Occipital lobe (tissue), 2 donors: ENCODE measurements around the gene TUFT1. TPM values are rescaled to one million over a fixed set of nuclear protein-coding genes. Genes with fewer than 3 reads are reported as not detected.
"Not testable (repeated sequence)": the region's sequence is repeated elsewhere in the genome, so short reads cannot be mapped to it uniquely, and the experiment has no call there.

ENCODE experiments used
- DNase-seq: peaks from one replicate; lab custom pipeline; 2025; lab: John Stamatoyannopoulos, UW
- total RNA-seq: library from RNA; depleted of rRNA; stranded (reverse); fragments of >200 nt; gene quantifications from one replicate; pipeline ENCODE4 v1.2.3, GENCODE V29; 2014

TUFT1 gene
- total RNA-seq, 1 donor from 2014 or later, result 8.4 TPM

GRCh38 chr1:151512326-151512725 lies 27.8 kb upstream of the TUFT1 start:
- DNase-seq, result no peak

- DNase-seq, result no peak
These were observed 27.1 kb upstream of the TUFT1 start for GRCh38 chr1:151512801-151513625.

- no peak for DNase-seq
These were observed 26.4 kb upstream of the TUFT1 start for GRCh38 chr1:151513626-151514121.

GRCh38 chr1:151514366-151514765 lies 25.7 kb upstream of the TUFT1 start:
- DNase-seq, result no peak

GRCh38 chr1:151515265-151515664 lies 24.8 kb upstream of the TUFT1 start:
- no peak for DNase-seq

GRCh38 chr1:151516031-151516511 lies 24.0 kb upstream of the TUFT1 start:
- DNase-seq, result no peak

GRCh38 chr1:151518431-151518830 lies 21.7 kb upstream of the TUFT1 start:
- no peak for DNase-seq

- DNase-seq, result no peak
These were observed 21.2 kb upstream of the TUFT1 start for GRCh38 chr1:151518936-151519335.

- no peak for DNase-seq
These were observed 20.4 kb upstream of the TUFT1 start for GRCh38 chr1:151519667-151520066.

- DNase-seq, result no peak
These were observed 19.8 kb upstream of the TUFT1 start for GRCh38 chr1:151520359-151520758.

GRCh38 chr1:151522427-151522826 lies 17.7 kb upstream of the TUFT1 start:
- not testable (repeated sequence) for DNase-seq

- no peak for DNase-seq
These were observed 16.8 kb upstream of the TUFT1 start for GRCh38 chr1:151523326-151523725.

GRCh38 chr1:151524736-151525135 lies 15.4 kb upstream of the TUFT1 start:
- no peak for DNase-seq

- DNase-seq, result no peak
These were observed 13.2 kb upstream of the TUFT1 start for GRCh38 chr1:151526735-151527525.

GRCh38 chr1:151529211-151529702 lies 10.9 kb upstream of the TUFT1 start:
- DNase-seq, result no peak

GRCh38 chr1:151529781-151530180 lies 10.3 kb upstream of the TUFT1 start:
- DNase-seq, result no peak

- DNase-seq, result no peak
These were observed 9.6 kb upstream of the TUFT1 start for GRCh38 chr1:151530461-151530860.

GRCh38 chr1:151533870-151534269 lies 6.2 kb upstream of the TUFT1 start:
- no peak for DNase-seq

GRCh38 chr1:151534662-151535278 lies 5.3 kb upstream of the TUFT1 start:
- DNase-seq, result peak; percentile 20

- DNase-seq, result no peak
These were observed 4.5 kb upstream of the TUFT1 start for GRCh38 chr1:151535326-151536271.

- no peak for DNase-seq
These were observed 3.6 kb upstream of the TUFT1 start for GRCh38 chr1:151536499-151536898.
